Spleen (tissue), 11 donors: ENCODE data around the gene AHSP. TPM values are rescaled to one million over a fixed set of nuclear protein-coding genes. Genes with fewer than 3 reads are reported as not detected.
"Not testable (repeated sequence)": the region's sequence is repeated elsewhere in the genome, so short reads cannot be mapped to it uniquely, and the experiment has no call there.

Source experiments
- DNase-seq: peaks from one replicate; pipeline ENCODE4 v3.0.0-alpha.2; 2020
- H3K27ac ChIP-seq, 8 donors: fragments of 200-600 bp; sonication (generic) in 7 of 8; 1 replicate in 4 of 8; 2 replicates in 4 of 8; pipeline versions ENCODE4 v1.5.0 to v1.8.0; 2016 to 2021; ENCODE audit warnings: inconsistent platforms in 4 of 8, mild to moderate bottlenecking in 4 of 8, moderate library complexity in 1 of 8
- H3K27me3 ChIP-seq, 7 donors: fragments of 200-600 bp; sonication (generic) in 6 of 7; replicated peaks in 1 of 7; 1 replicate in 4 of 7; 2 replicates in 3 of 7; pipeline versions ENCODE4 v1.5.0 to v1.8.0; 2016 to 2021; ENCODE audit warnings: inconsistent platforms in 3 of 7, mild to moderate bottlenecking in 1 of 7
- H3K36me3 ChIP-seq, 6 donors: fragments of 200-600 bp; sonication (generic) in 5 of 6; 1 replicate in 4 of 6; 2 replicates in 2 of 6; pipeline versions ENCODE4 v1.5.0 to v1.8.0; 2016 to 2021; ENCODE audit warnings: inconsistent platforms in 2 of 6
- H3K4me1 ChIP-seq, 6 donors: fragments of 200-600 bp; sonication (generic) in 5 of 6; 1 replicate in 3 of 6; 2 replicates in 3 of 6; pipeline versions ENCODE4 v1.5.0 to v1.8.0; 2016 to 2021; ENCODE audit warnings: inconsistent platforms in 3 of 6
- H3K4me3 ChIP-seq, 8 donors: fragments of 200-600 bp; sonication (generic) in 7 of 8; 1 replicate in 4 of 8; 2 replicates in 4 of 8; pipeline versions ENCODE4 v1.5.0 to v1.8.0; 2016 to 2021; ENCODE audit warnings: inconsistent platforms in 4 of 8, mild to moderate bottlenecking in 4 of 8, moderate library complexity in 2 of 8
- H3K9me3 ChIP-seq, 8 donors: fragments of 200-600 bp; sonication (generic) in 7 of 8; 1 replicate in 4 of 8; 2 replicates in 4 of 8; pipeline versions ENCODE4 v1.5.0 to v1.8.0; 2016 to 2021; ENCODE audit warnings: inconsistent platforms in 4 of 8
- CTCF ChIP-seq, 11 experiments: fragments of 200-600 bp in 7 of 11; fragments of 450-650 bp in 4 of 11; sonication (generic) in 4 of 11; IDR thresholded peaks in 8 of 11; conservative IDR thresholded peaks in 3 of 11; 1 replicate in 7 of 11; 2 replicates in 4 of 11; pipeline versions ENCODE4 v1.4.0 to v1.8.0; 2016 to 2021; ENCODE audit warnings: antibody characterized with exemption in 11 of 11, inconsistent platforms in 4 of 11, mild to moderate bottlenecking in 1 of 11
- POLR2A ChIP-seq, 3 donors: fragments of 450-650 bp; IDR thresholded peaks; one replicate each; pipeline ENCODE4 v1.5.1; 2017; ENCODE audit warnings: antibody characterized with exemption in 3 of 3, mild to moderate bottlenecking in 1 of 3
- POLR2AphosphoS5 ChIP-seq, 3 donors: sonication (generic); formaldehyde crosslinking; IDR thresholded peaks; one replicate each; pipeline ENCODE4 v1.5.1; 2017; ENCODE audit warnings: antibody characterized with exemption in 3 of 3
- WGBS, 5 donors: extraction: QIAGEN DNeasy Blood & Tissue Kit in 3 of 5; methylation state at CpG; one replicate each; pipeline versions ENCODE4 v1.1.5 to v1.1.7; 2013 to 2018; 5-methylcytosine and 5-hydroxymethylcytosine counted together
- intact Hi-C: fragments of 100-400 bp; cut with DNase I; formaldehyde crosslinking; loops from one replicate; pipeline ENCODE4 v1.15.0; 2023; ENCODE audit warnings: low total_unique reads
- polyA plus RNA-seq, 3 donors: library from polyadenylated mRNA; stranded (reverse); fragments of 200-250 nt; gene quantifications; one replicate each; pipeline ENCODE4 v1.2.1, GENCODE V29; 2013
- total RNA-seq, 7 donors: library from RNA; depleted of rRNA in 3 of 7; stranded (reverse); fragments of >200 nt in 3 of 7; fragmentation: NEBNext Ultra II Directional in 4 of 7; extraction: Animal tissue kit (Norgen Biotek cat#: 25700) in 4 of 7; gene quantifications; one replicate each; pipeline versions ENCODE4 v1.1.0 to v1.2.1, GENCODE V29; 2016 to 2021
- donor health status: healthy with polysubstance abuse.
- donor health status: DM: no; HTN: no; CAD: no; lungs with moderate emphysema.
- donor health status: DM: no; HTN: no; CAD: no.
- donor health status: Bipolar disorder and iron deficiency.
- donor health status: healthy.
- donor health status: DM: no; HTN: no; CAD: no.
- donor health status: DM: yes; HTN: yes; CAD: no.

AHSP gene
- total and polyA plus RNA-seq, 10 donors: 0.76 to 94.3 (median 3.4) TPM

GRCh38 chr16:31483081-31483480, 44.6 kb upstream of the AHSP start, which contains the start of gene SLC5A2:
Gene SLC5A2, plus strand, starts transcription at chr16:31483123. Its CDS starts 14 bp downstream, at chr16:31483137.
- 85 to 96% (median 90%) methylated on average over 4 of the region's 4 CpGs for WGBS, 5 donors
- Histone ChIP-seq H3K27me3 (peaks cover 0 to 67% (median 9%) of the 10 kb centered on the region in 7 donors), H3K4me3 (no peak within 1 kb of the TSS), H3K36me3 (peaks cover 0 to 3% (median 0%) of the 10 kb centered on the region in 6 donors), H3K27ac (no peak within 1 kb of the TSS), H3K4me1 (peaks cover 7 to 32% (median 22%) of the 10 kb centered on the region in 6 donors), H3K9me3 (no peaks in the 10 kb centered on the region)
- TF ChIP-seq POLR2A (IDR thresholded peaks at IDR 0.05) (no peak), CTCF (IDR thresholded peaks at IDR 0.05 in 8 of 11, conservative IDR thresholded peaks at IDR 0.05 in 3 of 11) (no peak), POLR2AphosphoS5 (IDR thresholded peaks at IDR 0.05) (no peak)
- intact Hi-C loops: loop anchor here (10.0 kb wide), 1 partner anchor 232 kb away; a partner anchor contains a TSS
- DNase-seq: no peak

DNA sequence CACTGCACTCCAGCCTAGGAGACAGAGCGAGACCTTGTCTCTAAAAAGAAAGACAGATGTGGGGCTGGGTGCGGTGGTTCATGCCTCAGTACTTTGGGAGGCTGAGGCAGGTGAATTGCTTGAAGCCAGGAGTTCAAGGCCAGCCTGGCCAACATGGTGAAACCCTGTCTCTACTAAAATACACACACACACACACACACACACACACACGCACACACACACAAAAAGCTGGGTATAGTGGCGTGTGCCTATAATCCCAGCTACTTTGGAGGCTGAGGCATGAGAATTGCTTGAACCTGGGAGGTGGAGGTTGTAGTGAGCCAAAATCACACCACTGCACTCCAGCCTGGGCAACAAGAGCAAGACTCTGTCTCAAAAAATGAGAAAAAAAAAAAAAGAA, 43.7 kb upstream of the AHSP start:
- intact Hi-C loops: loop anchor here (10.0 kb wide), 1 partner anchor 231 kb away; a partner anchor contains a TSS
- H3K27ac ChIP-seq, H3K36me3 ChIP-seq, H3K9me3 ChIP-seq, H3K4me3 ChIP-seq: not testable (repeated sequence)
- 85 to 98% (median 93%) methylated on average over 4 of the region's 4 CpGs for WGBS, 5 donors
- peak; percentile 44 for DNase-seq
- Histone ChIP-seq H3K27me3 (peaks cover 0 to 77% (median 12%) of the 10 kb centered on the region in 7 donors), H3K4me1 (peaks cover 12 to 40% (median 28%) of the 10 kb centered on the region in 6 donors)

DNA sequence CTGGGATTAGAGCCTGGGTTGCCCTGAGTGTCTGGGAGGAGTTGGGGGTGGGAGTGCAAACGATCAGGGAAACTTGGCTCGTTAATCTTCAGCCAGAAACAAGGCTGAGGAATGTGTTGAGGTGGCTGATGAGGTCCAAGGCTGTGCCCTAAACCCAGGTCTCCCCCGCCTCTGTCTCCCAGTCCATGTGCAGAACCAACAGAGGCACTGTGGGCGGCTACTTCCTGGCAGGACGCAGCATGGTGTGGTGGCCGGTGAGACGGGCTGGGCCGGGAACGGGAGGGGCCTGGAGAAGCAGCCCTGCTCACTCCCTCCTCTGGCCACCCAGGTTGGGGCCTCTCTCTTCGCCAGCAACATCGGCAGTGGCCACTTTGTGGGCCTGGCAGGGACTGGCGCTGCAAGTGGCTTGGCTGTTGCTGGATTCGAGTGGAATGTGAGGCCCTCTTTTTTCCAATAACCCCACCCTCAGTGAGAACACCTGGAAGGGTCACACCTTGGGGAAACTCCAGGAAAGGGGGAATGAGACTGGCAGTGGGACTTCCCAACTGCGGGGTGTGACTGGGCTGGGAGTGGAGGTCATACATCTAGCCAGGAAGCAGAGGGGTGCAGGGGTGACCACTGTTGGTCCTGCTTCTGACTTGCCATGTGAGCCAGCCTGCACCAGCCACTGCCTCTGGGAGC, 43.1 kb upstream of the AHSP start:
- Histone ChIP-seq H3K36me3 (no peaks in the 10 kb centered on the region), H3K9me3 (no peaks in the 10 kb centered on the region), H3K27ac (no peak overlapping the region), H3K27me3 (peaks cover 0 to 74% (median 12%) of the 10 kb centered on the region in 7 donors), H3K4me1 (peaks cover 12 to 40% (median 28%) of the 10 kb centered on the region in 6 donors), H3K4me3 (no peak overlapping the region)
- TF ChIP-seq POLR2AphosphoS5 (IDR thresholded peaks at IDR 0.05) (no peak), CTCF (IDR thresholded peaks at IDR 0.05 in 8 of 11, conservative IDR thresholded peaks at IDR 0.05 in 3 of 11) (no peak), POLR2A (IDR thresholded peaks at IDR 0.05) (no peak)
- intact Hi-C loops: loop anchor here (10.0 kb wide), 1 partner anchor 230 kb away; a partner anchor contains a TSS
- DNase-seq: peak; percentile 72
- WGBS, 5 donors: 57 to 68% (median 61%) methylated on average over 13 to 14 of the region's 14 CpGs

DNA sequence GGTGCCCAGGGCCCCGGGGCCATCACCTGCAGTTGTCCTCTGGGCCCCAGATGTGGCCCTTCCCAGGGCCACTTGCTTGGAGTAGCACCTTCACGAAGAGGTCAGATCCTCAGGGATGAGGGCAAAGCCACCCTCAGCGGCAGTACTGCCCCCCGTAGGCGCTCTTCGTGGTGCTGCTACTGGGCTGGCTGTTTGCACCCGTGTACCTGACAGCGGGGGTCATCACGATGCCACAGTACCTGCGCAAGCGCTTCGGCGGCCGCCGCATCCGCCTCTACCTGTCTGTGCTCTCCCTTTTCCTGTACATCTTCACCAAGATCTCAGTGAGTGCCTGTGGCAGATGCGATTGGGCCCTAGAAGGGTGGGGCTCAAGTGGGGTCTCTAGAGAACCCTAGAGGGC, 42.1 kb upstream of the AHSP start:
- WGBS, 5 donors: 93 to 96% (median 94%) methylated on average over 11 to 17 of the region's 17 CpGs
- intact Hi-C loops: loop anchor here (10.0 kb wide), 1 partner anchor 229 kb away; a partner anchor contains a TSS
- Histone ChIP-seq H3K4me1 (peaks cover 12 to 34% (median 26%) of the 10 kb centered on the region in 6 donors), H3K36me3 (peaks cover 0 to 8% (median 0%) of the 10 kb centered on the region in 6 donors), H3K9me3 (no peaks in the 10 kb centered on the region), H3K27ac (no peak overlapping the region), H3K4me3 (no peak overlapping the region), H3K27me3 (peaks cover 0 to 67% (median 12%) of the 10 kb centered on the region in 7 donors)
- TF ChIP-seq POLR2AphosphoS5 (IDR thresholded peaks at IDR 0.05) (no peak), POLR2A (IDR thresholded peaks at IDR 0.05) (no peak), CTCF (IDR thresholded peaks at IDR 0.05 in 8 of 11, conservative IDR thresholded peaks at IDR 0.05 in 3 of 11) (no peak)
- DNase-seq: peak; percentile 73
